Stimulated activated CD4-positive, alpha-beta T cell treated with anti-CD3 and anti-CD28 coated beads, Interleukin-1b, Interleukin-23, amount 100 ng/mL, for 1 hour (primary cell): ENCODE results near the gene MORN3.
A peak's percentile ranks its signal among the peaks of the same experiment; 100 is the strongest.
"Not testable (repeated sequence)": the region's sequence is repeated elsewhere in the genome, so short reads cannot be mapped to it uniquely, and the experiment has no call there.

Experiments used
- DNase-seq, 2 donors: peaks; one replicate each; pipeline ENCODE4 v3.0.0-alpha.2; 2020; ENCODE audit warnings: low read depth in 2 of 2

Gene MORN3

DNA sequence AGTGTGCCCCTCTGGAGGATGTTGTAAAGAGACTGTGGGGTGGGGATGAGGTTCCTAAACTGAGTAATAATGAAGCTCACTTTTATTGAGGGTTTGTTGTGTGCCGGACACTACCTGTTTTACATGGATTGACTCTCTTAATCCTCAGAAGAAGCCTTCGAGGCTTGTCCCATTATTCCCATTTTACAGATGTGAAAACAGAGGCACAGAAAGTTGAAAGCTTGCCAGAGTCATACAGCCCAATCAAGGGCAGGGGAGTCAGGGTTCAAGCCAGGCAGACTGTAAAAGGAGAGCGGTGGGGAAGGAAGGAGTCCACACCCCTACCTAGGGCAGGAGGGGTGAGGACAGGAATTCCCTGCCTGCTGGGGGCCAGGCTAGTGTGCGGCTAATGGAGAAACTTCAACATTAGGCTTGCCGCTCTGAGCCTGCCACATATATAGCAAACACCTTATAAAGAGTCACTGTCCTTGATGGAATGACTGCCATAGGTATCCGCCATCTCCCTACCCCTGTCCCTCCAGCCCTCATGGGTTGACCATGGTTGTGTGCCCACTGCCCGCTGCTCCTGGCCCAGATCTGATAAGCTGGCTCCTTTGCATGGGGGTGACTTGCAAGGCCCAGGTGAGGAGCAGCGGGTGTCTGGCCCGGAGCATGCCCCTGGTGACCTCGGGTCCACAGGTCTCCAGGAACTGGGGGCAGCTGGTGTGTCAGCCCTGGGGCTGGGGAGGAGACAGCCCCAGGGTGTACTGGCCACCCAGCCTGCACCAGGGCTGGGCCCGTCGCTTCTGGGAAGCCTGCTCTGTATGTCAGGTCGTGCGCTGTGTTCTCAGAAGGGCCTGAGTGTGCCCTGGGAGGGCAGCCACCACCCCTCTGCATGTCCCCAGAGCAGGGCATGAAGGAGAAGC lies 30.9 kb downstream of the MORN3 start:
- no peak for DNase-seq

- DNase-seq = no peak
Measured at GRCh38 chr12:121637231-121637914, 32.1 kb downstream of the MORN3 start.

DNA sequence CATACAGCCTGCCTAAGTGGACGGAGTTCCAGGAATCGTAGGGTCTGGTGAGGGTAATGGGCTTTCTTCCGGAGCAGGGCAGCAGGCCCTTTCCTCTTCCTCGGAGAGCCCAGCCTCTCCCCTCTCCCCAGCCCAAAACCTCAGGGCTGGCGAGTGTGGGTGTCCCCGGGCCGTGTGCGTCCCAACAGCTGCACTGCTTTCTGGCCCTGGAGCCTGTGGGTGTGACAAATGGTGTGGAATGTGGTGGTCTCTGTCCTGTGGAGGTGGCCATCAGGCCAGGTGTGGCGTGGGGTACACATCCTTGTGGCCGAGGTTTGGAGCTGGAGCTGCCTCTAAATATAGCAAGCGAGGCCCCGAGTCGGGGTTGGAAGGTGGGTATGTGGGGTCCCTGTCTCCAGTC lies 34.6 kb downstream of the MORN3 start:
- DNase-seq = no peak

DNA sequence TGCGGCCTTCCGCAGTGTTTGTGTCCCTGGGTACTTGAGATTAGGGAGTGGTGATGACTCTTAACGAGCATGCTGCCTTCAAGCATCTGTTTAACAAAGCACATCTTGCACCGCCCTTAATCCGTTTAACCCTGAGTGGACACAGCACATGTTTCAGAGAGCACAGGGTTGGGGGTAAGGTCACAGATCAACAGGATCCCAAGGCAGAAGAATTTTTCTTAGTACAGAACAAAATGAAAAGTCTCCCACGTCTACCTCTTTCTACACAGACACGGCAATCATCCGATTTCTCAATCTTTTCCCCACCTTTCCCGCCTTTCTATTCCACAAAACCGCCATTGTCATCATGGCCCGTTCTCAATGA lies 35.6 kb downstream of the MORN3 start:
- not testable (repeated sequence) for DNase-seq

DNA sequence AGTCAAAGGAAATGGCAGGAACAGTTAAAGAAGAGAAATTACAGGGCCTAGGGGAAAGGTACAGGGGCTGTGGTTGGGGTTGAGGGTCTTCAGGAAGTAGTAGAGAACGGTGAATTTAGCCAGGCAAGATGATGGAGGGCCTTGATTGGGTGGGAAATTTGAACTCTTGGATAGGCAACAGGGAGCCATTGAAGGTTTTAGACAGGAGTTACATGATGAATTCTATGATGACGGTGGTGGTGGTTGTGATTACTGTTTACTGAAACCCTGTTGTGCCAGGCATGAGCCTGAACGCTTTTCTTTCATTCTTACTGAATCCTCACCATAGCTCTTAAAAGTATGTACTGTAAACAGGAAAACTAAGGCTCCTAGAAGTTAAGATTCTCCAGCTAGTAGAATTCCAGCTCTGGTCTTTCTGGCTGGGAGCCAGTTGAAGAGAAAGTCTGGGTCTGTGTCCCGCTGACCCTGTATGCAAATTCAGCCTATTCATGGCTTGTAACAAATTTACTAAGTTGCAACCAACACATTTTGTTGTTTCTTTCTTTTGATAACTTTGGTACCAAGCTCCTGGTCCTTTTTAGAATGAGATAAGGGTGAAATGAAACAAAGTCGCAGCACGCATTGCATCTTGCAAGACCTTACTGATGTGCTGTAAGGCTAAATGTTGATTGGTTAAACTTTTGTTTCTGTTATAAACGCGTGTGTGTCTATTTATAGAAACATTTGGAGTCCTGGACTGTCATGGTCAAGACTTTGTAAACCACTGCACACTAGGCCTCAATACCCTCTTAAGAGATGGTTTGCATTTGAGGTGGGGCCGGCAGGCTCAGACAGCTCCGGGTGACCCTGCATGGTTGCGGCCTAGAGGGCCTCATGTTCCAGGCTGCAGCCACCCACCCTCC lies 37.1 kb downstream of the MORN3 start:
- DNase-seq = no peak

- no peak for DNase-seq
Measured at GRCh38 chr12:121630791-121631355, 38.6 kb downstream of the MORN3 start.

GRCh38 chr12:121628536-121628935 lies 40.9 kb downstream of the MORN3 start:
- DNase-seq = no peak

DNA sequence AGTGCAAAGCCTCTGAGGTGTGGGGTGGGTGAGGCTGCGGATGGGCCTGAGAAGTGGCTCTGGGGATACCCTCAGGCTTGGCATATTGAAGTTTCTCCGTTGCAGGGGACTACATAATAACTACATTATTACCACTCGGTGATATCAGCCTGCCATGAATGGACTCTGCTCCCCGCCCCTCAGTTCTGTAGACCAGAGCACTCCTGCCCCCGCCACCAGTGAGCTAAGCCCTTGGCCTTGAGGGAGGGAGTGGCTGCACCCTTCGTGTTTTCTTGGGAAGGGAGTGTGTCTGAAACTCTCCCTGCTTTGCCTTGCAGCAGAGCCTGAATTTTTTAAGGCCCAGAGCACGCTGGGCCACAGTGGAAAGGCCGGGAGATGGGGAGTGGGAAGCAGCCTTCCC lies 41.4 kb downstream of the MORN3 start:
- no peak for DNase-seq

GRCh38 chr12:121626853-121627640 lies 42.4 kb downstream of the MORN3 start:
- DNase-seq = peak; percentile 75 to 79

DNA sequence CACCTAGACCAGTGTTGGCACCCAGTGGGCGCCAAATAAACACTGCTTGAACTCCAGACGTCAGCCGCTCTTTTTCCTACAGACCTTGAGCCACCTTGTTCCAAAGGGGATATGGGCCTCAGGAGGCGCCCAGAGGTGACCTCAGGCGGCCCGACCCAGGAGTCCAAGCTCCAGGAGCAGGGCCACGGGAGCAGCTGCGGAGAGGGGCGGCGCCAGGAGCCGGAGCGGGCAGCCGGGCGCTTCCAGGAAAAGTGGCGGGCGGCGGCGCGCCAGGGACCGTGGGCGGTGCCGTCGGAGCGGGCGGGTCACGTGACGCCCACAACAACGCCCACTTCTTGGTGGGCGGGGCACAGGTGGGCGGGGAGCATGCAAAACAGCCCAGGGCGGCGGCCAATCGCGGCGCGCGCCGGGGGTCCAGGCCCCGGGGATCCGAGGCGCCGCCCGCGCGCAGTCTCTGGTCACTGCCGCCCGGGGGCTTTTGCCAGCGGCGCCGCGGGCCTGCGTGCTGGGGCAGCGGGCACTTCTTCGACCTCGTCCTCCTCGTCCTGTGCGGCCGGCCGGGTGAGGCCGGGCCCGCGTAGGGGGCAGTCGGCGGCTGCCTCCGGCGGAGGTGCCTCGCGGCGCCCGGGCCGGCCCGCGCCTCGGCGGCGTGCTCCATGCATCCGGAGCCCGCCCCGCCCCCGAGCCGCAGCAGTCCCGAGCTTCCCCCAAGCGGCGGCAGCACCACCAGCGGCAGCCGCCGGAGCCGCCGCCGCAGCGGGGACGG lies 43.2 kb downstream of the MORN3 start, which contains the start of gene ORAI1:
ORAI1 (plus strand) TSS at position 444 of the 766 bp plus-strand sequence.
- peak; percentile 92 to 95 for DNase-seq

- no peak for DNase-seq
Measured at GRCh38 chr12:121620333-121620891, 49.0 kb downstream of the MORN3 start.

- no peak for DNase-seq
Measured at GRCh38 chr12:121618659-121619233, 50.7 kb downstream of the MORN3 start.

DNA sequence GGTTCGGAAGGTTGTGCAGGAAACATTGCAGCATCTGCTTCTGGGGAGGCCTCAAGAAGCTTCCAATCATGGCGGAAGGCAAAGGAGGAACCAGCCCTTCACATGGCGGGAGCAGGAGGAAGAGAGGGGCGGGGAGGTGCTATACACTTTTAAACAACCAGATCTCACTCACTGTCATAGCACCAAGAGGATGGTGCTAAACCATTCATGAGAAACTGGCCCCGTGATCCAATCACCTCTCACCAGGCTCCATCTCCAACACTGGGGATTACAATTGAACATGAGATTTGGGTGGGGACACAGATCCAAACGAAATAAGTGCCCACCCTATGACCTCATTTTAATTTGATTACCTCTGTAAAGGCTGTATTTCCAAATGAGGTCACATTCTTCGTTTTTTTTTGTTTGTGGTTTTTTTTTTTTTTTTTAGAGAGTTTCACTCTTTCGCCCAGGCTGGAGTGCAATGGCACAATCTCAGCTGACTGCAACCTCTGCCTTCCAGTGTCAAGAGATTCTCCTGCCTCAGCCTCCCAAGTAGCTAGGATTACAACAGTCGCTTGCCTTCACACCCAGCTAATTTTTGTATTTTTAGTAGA lies 54.5 kb downstream of the MORN3 start:
- DNase-seq = no peak

DNA sequence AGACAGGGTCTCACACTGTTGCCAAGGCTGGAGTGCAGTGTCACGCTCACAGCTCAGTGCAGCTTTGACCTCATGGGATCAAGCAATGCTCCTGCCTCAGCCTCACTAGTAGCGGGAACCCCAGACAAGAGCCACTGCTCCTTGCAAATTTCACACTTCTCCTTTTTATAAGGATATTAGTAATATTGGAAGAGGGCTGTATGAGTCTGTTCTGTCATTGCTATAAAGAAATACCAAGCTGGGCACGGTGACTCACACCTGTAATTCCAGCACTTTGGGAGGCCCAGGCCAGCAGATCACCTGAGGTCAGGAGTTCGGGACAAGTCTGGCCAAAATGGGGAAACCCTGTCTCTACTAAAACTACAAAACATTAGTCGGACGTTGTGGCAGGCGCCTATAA lies 56.0 kb downstream of the MORN3 start:
- DNase-seq = no peak

- no peak for DNase-seq
Measured at GRCh38 chr12:121611306-121611705, 58.1 kb downstream of the MORN3 start.

GRCh38 chr12:121610239-121611149 lies 59.0 kb downstream of the MORN3 start:
- no peak for DNase-seq

- DNase-seq = no peak
Measured at GRCh38 chr12:121608301-121608700, 61.2 kb downstream of the MORN3 start.

DNA sequence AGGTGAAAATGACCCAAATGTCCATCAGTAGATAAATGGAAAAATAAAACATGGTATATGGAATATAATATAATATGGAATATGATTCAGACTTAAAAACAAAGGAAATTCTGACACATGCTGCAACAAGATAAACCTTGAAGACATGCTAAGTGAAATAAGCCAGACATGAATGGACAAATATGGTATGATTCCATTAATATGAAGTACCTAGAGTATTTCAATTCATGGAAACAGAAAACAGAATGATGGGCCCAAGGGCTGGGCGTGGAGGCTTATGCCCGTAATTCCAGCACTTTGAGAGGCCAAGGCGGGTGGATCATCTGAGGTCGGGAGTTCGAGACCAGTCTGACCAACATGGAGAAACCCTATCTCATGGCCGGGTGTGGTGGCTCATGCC lies 65.9 kb downstream of the MORN3 start:
- DNase-seq = no peak
